Keratinocyte (primary cell): ENCODE results near the gene RNLS. TPM values are rescaled to one million over a fixed set of nuclear protein-coding genes. Genes with fewer than 3 reads are reported as not detected.

Experiments used
- DNase-seq: peaks from one replicate; pipeline ENCODE4 v3.0.0-alpha.2; 2011; ENCODE audit warnings: low read depth, missing footprints, low spot score
- FAIRE-seq: peaks from 2 replicates; lab custom pipeline; 2011; peaks lifted over from hg19 to GRCh38; lab: Jason Lieb, UNC
- H2AFZ ChIP-seq: 2 replicates; pipeline ENCODE4 v1.6.0; 2012; ENCODE audit warnings: low read length, control low read depth, inconsistent platforms; ENCODE audit not compliant: control insufficient read depth
- H3K27ac ChIP-seq: 2 replicates; pipeline ENCODE4 v1.5.1; 2011; ENCODE audit warnings: low read length; ENCODE audit not compliant: control insufficient read depth, insufficient read depth
- H3K27me3 ChIP-seq: 3 replicates; pipeline ENCODE4 v1.6.0; 2011; ENCODE audit warnings: low read length; ENCODE audit not compliant: control insufficient read depth, insufficient read depth; ENCODE audit errors: extremely low read depth
- H3K36me3 ChIP-seq, 2 experiments: 2 replicates in 1 of 2; 3 replicates in 1 of 2; pipeline ENCODE4 v1.5.1; 2011; ENCODE audit warnings: low read length in 2 of 2, mild to moderate bottlenecking in 1 of 2; ENCODE audit not compliant: control insufficient read depth in 2 of 2, insufficient read depth in 2 of 2; ENCODE audit errors: extremely low read depth in 1 of 2
- H3K4me1 ChIP-seq: 3 replicates; pipeline ENCODE4 v1.5.1; 2011; ENCODE audit warnings: low read length; ENCODE audit not compliant: control insufficient read depth, insufficient read depth; ENCODE audit errors: extremely low read depth
- H3K4me2 ChIP-seq: 3 replicates; pipeline ENCODE4 v1.6.0; 2011; ENCODE audit warnings: low read depth, low read length; ENCODE audit not compliant: control insufficient read depth, insufficient read depth; ENCODE audit errors: extremely low read depth
- H3K4me3 ChIP-seq, 3 experiments: fragments of 200-600 bp in 1 of 3; sonication (generic) in 1 of 3; 2 replicates in 2 of 3; 3 replicates in 1 of 3; pipeline ENCODE4 v1.5.1; 2011 to 2016; ENCODE audit warnings: low read length in 3 of 3, mild to moderate bottlenecking in 3 of 3, control low read depth in 2 of 3, inconsistent platforms in 1 of 3, low read depth in 1 of 3, mixed read lengths in 1 of 3, mixed run types in 1 of 3, moderate library complexity in 1 of 3; ENCODE audit not compliant: control insufficient read depth in 2 of 3, insufficient read depth in 2 of 3; ENCODE audit errors: extremely low read depth in 1 of 3
- H3K79me2 ChIP-seq: 2 replicates; pipeline ENCODE4 v1.6.0; 2012; ENCODE audit warnings: low read length; ENCODE audit not compliant: control insufficient read depth, insufficient read depth
- H3K9ac ChIP-seq: 3 replicates; pipeline ENCODE4 v1.6.0; 2011; ENCODE audit warnings: low read length; ENCODE audit not compliant: control insufficient read depth, insufficient read depth; ENCODE audit errors: extremely low read depth
- H3K9me1 ChIP-seq: 3 replicates; pipeline ENCODE4 v1.6.0; 2011; ENCODE audit warnings: low read length; ENCODE audit not compliant: control insufficient read depth, insufficient read depth; ENCODE audit errors: extremely low read depth
- H3K9me3 ChIP-seq: 2 replicates; pipeline ENCODE4 v1.5.1; 2012; ENCODE audit warnings: low read depth, low read length; ENCODE audit not compliant: control insufficient read depth
- H4K20me1 ChIP-seq: 3 replicates; pipeline ENCODE4 v1.6.0; 2011; ENCODE audit warnings: low read length; ENCODE audit not compliant: control insufficient read depth, insufficient read depth; ENCODE audit errors: extremely low read depth
- EZH2 ChIP-seq: IDR thresholded peaks from one replicate; pipeline ENCODE4 v1.6.1; 2012; ENCODE audit warnings: inconsistent platforms, mild to moderate bottlenecking, low read length, moderate library complexity
- dilution Hi-C: fragments of 300-500 bp; cut with MboI; formaldehyde crosslinking; loops from one replicate; pipeline ENCODE4 v1.7.0; 2020; ENCODE audit warnings: low sequenced_read_pairs; ENCODE audit not compliant: extremely low pct_ligation_motif_present
- polyA plus RNA-seq, 5 experiments: library from polyadenylated mRNA; depleted of rRNA in 3 of 5; stranded (reverse) in 3 of 5; stranded (forward) in 1 of 5; unstranded in 1 of 5; fragments of >200 nt; gene quantifications; 1 replicate in 1 of 5; 2 replicates in 3 of 5; 3 replicates in 1 of 5; pipeline versions ENCODE4 v1.2.1 to v1.2.3, GENCODE V29; 2011 to 2012; ENCODE audit warnings: missing spikeins in 2 of 5, low read depth in 1 of 5, low replicate concordance in 1 of 5
- TF ChIP-seq, protein P1 (sequence below), 3 experiments: IDR thresholded peaks in 1 of 3; conservative IDR thresholded peaks in 1 of 3; optimal IDR thresholded peaks in 1 of 3; 2 replicates in 2 of 3; 3 replicates in 1 of 3; pipeline versions ENCODE3 to v1.5.1; 2011; ENCODE audit warnings: low read length in 3 of 3, mild to moderate bottlenecking in 3 of 3, moderate library complexity in 2 of 3, control low read depth in 1 of 3, inconsistent platforms in 1 of 3; ENCODE audit not compliant: insufficient read depth in 2 of 3; ENCODE audit errors: extremely low read depth in 1 of 3

Gene RNLS
- polyA plus RNA-seq, 1 donor (not counting 4 experiments of a cell fraction or from before 2014, with no cell fraction given): 6.8 TPM

DNA sequence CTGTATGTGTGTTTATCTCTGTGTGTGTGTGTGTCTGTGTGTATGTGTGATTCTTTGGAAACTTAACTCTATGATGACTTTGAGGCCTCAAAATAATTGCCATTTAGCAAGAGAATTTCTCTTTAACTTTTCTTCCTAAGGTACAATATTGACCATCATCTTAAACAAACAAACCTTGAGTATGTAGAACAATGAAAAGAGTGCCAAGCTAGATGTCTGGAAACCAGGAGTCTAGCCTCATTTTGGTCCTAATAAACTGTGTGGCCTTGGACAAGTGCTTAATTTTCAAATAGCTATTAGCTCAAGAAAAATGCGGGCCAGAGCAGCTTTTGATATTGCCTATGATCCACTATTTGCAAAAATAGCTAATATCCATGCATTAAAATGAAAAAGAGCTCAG is 119.3 kb downstream of the RNLS start:
- H3K9ac ChIP-seq: no peak overlapping the region
- H3K27ac ChIP-seq: no peak overlapping the region
- no peaks in the 10 kb centered on the region for H3K9me3 ChIP-seq
- TF ChIP-seq, protein P1, sequence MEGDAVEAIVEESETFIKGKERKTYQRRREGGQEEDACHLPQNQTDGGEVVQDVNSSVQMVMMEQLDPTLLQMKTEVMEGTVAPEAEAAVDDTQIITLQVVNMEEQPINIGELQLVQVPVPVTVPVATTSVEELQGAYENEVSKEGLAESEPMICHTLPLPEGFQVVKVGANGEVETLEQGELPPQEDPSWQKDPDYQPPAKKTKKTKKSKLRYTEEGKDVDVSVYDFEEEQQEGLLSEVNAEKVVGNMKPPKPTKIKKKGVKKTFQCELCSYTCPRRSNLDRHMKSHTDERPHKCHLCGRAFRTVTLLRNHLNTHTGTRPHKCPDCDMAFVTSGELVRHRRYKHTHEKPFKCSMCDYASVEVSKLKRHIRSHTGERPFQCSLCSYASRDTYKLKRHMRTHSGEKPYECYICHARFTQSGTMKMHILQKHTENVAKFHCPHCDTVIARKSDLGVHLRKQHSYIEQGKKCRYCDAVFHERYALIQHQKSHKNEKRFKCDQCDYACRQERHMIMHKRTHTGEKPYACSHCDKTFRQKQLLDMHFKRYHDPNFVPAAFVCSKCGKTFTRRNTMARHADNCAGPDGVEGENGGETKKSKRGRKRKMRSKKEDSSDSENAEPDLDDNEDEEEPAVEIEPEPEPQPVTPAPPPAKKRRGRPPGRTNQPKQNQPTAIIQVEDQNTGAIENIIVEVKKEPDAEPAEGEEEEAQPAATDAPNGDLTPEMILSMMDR (optimal IDR thresholded peaks at IDR 0.05 in 1 of 3, IDR thresholded peaks at IDR 0.05 in 1 of 3, conservative IDR thresholded peaks at IDR 0.05 in 1 of 3; ENCODE audit: extremely low read depth in 1 of 3, insufficient read depth in 2 of 3, low read length in 3 of 3): no peak
- TF ChIP-seq EZH2: no peak
- H3K4me2 ChIP-seq: no peak overlapping the region
- H2AFZ ChIP-seq: no peak overlapping the region
- H3K4me3 ChIP-seq: no peak overlapping the region
- dilution Hi-C loops: no loop called here
- FAIRE-seq (no peak), DNase-seq (no peak)
- H3K36me3 ChIP-seq: no peaks in the 10 kb centered on the region
- no peaks in the 10 kb centered on the region for H3K79me2 ChIP-seq
- no peaks in the 10 kb centered on the region for H4K20me1 ChIP-seq
- H3K27me3 ChIP-seq: no peaks in the 10 kb centered on the region
- H3K4me1 ChIP-seq: no peaks in the 10 kb centered on the region
- no peaks in the 10 kb centered on the region for H3K9me1 ChIP-seq

DNA sequence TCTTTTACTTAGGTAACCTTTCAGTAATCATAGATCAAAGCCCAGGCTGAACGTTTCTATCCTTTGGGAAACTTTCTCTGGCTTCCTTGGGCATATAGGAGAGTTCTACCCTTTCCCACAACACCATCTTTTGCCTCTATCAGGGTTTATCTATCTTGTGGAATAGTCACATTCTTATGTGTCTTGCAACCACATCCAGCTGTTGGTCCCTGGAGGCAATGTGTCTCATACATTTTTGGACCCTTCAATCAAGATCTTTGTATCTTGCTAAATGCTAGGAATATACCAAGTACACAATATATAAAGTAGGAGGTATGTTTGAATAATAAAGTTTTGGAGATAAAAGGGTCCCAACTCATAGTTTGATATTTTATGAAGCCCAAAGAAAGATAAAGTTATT is 121.7 kb downstream of the RNLS start:
- DNase-seq: no peak
- H3K4me1 ChIP-seq: no peaks in the 10 kb centered on the region
- H3K9me3 ChIP-seq: no peaks in the 10 kb centered on the region
- no peak for TF ChIP-seq EZH2
- TF ChIP-seq, protein P1 (optimal IDR thresholded peaks at IDR 0.05 in 1 of 3, IDR thresholded peaks at IDR 0.05 in 1 of 3, conservative IDR thresholded peaks at IDR 0.05 in 1 of 3; ENCODE audit: extremely low read depth in 1 of 3, insufficient read depth in 2 of 3, low read length in 3 of 3): no peak
- H3K4me2 ChIP-seq: no peak overlapping the region
- FAIRE-seq: no peak
- H3K4me3 ChIP-seq: no peak overlapping the region
- no peaks in the 10 kb centered on the region for H3K36me3 ChIP-seq
- no peak overlapping the region for H3K9ac ChIP-seq
- H2AFZ ChIP-seq: no peak overlapping the region
- H4K20me1 ChIP-seq: no peaks in the 10 kb centered on the region
- H3K27ac ChIP-seq: no peak overlapping the region
- H3K9me1 ChIP-seq: no peaks in the 10 kb centered on the region
- dilution Hi-C loops: no loop called here
- no peaks in the 10 kb centered on the region for H3K27me3 ChIP-seq
- H3K79me2 ChIP-seq: no peaks in the 10 kb centered on the region
